GM18498 (cell line): ENCODE data around the gene NHLRC3.
A peak's percentile ranks its signal among the peaks of the same experiment; 100 is the strongest.
"Not testable (repeated sequence)": the region's sequence is repeated elsewhere in the genome, so short reads cannot be mapped to it uniquely, and the experiment has no call there.

ENCODE experiments used
- ATAC-seq: cut with Tn5 transposase; IDR thresholded peaks from one replicate; pipeline ENCODE4 v1.9.1; 2021; ENCODE audit warnings: mild to moderate bottlenecking, moderate library complexity; ENCODE audit not compliant: unreplicated experiment

Gene NHLRC3

GRCh38 chr13:39040206-39040605 lies 1.9 kb downstream of the NHLRC3 start:
- no peak for ATAC-seq

GRCh38 chr13:39044536-39044935 lies 6.3 kb downstream of the NHLRC3 start:
- ATAC-seq, result peak; percentile 91

- ATAC-seq, result no peak
Observed at GRCh38 chr13:39047560-39047959, 9.3 kb downstream of the NHLRC3 start.

- no peak for ATAC-seq
Observed at GRCh38 chr13:39048806-39049205, 10.6 kb downstream of the NHLRC3 start.

- no peak for ATAC-seq
Observed at GRCh38 chr13:39049274-39049673, 11.0 kb downstream of the NHLRC3 start.

GRCh38 chr13:39051157-39051556 lies 12.9 kb downstream of the NHLRC3 start:
- ATAC-seq, result peak; percentile 52

GRCh38 chr13:39052944-39053343 lies 14.7 kb downstream of the NHLRC3 start:
- ATAC-seq, result no peak

- ATAC-seq, result no peak
Observed at GRCh38 chr13:39054112-39054511, 15.9 kb downstream of the NHLRC3 start.

GRCh38 chr13:39056018-39056417 lies 17.8 kb downstream of the NHLRC3 start:
- no peak for ATAC-seq

GRCh38 chr13:39058040-39058439 lies 19.8 kb downstream of the NHLRC3 start:
- no peak for ATAC-seq

- no peak for ATAC-seq
Observed at GRCh38 chr13:39062004-39062403, 23.7 kb downstream of the NHLRC3 start.

GRCh38 chr13:39072842-39073241 lies 34.6 kb downstream of the NHLRC3 start:
- ATAC-seq, result no peak

GRCh38 chr13:39073983-39074382 lies 35.7 kb downstream of the NHLRC3 start:
- ATAC-seq, result no peak

- ATAC-seq, result not testable (repeated sequence)
Observed at GRCh38 chr13:39086251-39086945, 48.1 kb downstream of the NHLRC3 start.

- ATAC-seq, result no peak
Observed at GRCh38 chr13:39091586-39091985, 53.3 kb downstream of the NHLRC3 start.

- no peak for ATAC-seq
Observed at GRCh38 chr13:39095500-39095899, 57.2 kb downstream of the NHLRC3 start.

- ATAC-seq, result no peak
Observed at GRCh38 chr13:39099231-39099630, 61.0 kb downstream of the NHLRC3 start.
